Measurements from ENCODE around the gene LIN37. TPM values are rescaled to one million over a fixed set of nuclear protein-coding genes. Genes with fewer than 3 reads are reported as not detected.

The LIN37 gene
- total and polyA plus RNA-seq, 9 of the 15 experiments (the other 6 are each of a cell fraction or from before 2014, with no cell fraction given): 1.2 to 12.5 (median 8.6) TPM

DNA sequence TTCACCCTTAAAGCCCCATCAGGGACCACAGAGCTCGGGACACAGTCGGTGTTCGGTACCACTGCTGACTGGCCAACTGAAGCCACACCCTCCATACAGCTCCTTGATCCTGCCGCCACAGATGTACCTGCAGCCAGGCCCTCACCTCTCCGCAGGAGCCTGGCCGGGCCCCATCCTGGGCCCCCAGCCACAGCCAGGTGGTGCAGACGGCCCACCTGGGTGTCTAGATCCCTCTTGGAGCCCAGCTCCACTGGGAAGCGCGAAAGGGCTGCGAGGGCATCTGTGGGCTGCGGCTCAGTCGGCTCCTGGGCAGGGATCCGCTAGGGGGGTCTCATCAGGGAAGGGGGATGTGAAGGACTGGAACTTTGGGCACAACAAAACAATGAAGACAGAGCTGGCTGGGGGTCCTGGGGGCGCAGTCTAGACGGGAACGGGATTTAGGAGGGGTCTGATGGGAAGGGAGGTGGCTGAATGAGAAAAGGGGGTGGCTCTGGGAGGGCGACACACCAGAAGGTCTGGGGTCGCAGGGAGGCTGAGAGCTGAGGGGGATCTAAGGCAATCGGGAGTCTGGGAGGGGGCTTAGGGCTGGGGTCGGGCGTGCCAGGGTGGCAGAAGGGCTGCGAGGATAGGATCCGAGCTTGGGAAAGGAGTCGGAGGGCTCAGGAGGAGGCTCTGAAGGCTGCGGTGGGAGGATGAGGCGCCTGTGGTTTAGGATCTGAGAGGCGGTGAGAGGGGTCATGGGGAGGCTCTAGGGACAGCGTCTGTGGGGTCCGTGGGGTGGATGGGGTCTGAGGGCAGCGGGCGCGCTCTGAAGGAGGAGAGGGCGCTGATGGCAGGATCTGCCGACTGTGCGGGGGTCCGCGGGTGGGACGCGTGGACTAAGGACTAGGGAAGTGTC lies 48.5 kb downstream of the LIN37 start (continued):
- no peak for TF ChIP-seq HES1 (IDR thresholded peaks at IDR 0.05; ENCODE audit: low read depth)
- no peak for TF ChIP-seq GABPB2 (CRISPR knock-in tag; conservative IDR thresholded peaks at IDR 0.05)
- no peak for TF ChIP-seq PHF21A (IDR thresholded peaks at IDR 0.05; ENCODE audit: borderline replicate concordance, low read depth)

DNA sequence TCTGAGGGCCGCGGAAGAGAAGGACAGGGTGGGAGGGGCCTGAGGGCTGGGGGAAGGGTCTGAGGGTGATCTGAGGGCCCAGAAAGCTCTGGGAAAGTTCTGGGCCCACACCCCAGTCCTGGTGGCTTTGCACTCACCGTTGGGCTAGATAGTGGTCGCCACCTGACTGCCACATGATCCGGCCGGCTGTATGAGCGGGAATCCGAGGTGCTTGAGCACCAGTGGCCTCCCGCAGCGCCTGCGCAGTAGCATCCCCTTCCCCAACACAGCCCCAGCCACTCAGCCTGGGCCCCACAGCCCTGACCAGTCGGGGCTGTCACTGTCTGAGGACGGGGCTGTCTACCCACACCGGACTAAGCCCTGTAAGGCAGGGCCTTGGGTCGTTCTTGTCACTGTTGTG lies 49.3 kb downstream of the LIN37 start:
- DNase-seq (ENCODE audit: extremely low read depth in 1 of 4, low spot score in 3 of 4) (peak; percentile 27 to 44 (median 42)), FAIRE-seq (no peak), ATAC-seq (peak; percentile 62)
- Histone ChIP-seq H3K27ac (ENCODE audit: extremely low read depth, low read depth, low read length) (no peak overlapping the region), H2AFZ (ENCODE audit: low read depth, low read length) (peak overlapping the region; percentile 80), H3K79me2 (ENCODE audit: control insufficient read depth, insufficient read depth, low read length) (no peaks in the 10 kb centered on the region), H3K4me2 (ENCODE audit: insufficient read depth, low read length) (no peak overlapping the region), H3K9me1 (ENCODE audit: control insufficient read depth, insufficient read depth, low read length) (no peaks in the 10 kb centered on the region), H3K36me3 (ENCODE audit: control insufficient read depth, insufficient read depth, low read length) (no peaks in the 10 kb centered on the region), H3K27me3 (ENCODE audit: control insufficient read depth in 2 of 2, insufficient read depth in 2 of 2, low read length in 2 of 2) (no peaks in the 10 kb centered on the region; a peak in 1 of 5 replicates), H3K9ac (ENCODE audit: insufficient read depth in 1 of 2, low read depth in 2 of 2, low read length in 2 of 2) (peak overlapping the region in 1 of 2 experiments; percentile 79; a peak in 2 of 4 replicates), H4K20me1 (replicated peaks; ENCODE audit: control insufficient read depth, insufficient read depth, low read length) (no peaks in the 10 kb centered on the region), H3K4me1 (replicated peaks in 1 of 2; ENCODE audit: control insufficient read depth in 2 of 2, insufficient read depth in 2 of 2, low read length in 2 of 2) (peaks cover 0 to 21% of the 10 kb centered on the region in 2 experiments; a peak in 3 of 5 replicates), H3K9me3 (replicated peaks; ENCODE audit: control insufficient read depth, insufficient read depth, low read depth, low read length) (no peaks in the 10 kb centered on the region; the same call in 1 of the 2 replicates), H3K4me3 (no peak overlapping the region)
- in situ Hi-C loops (cut with MboI) (no loop called here), intact Hi-C loops (cut with micrococcal nuclease) (no loop called here)
- POLR2A ChIA-PET: no interaction called here
- 14% methylated on average over 5 of the region's 15 CpGs for WGBS (ENCODE audit: insufficient coverage, low coverage, missing lambda C conversion rate)
- no TSS peak for BruUV-seq (replicated peaks)
- CTCF ChIA-PET (ENCODE audit: low intra/inter-chr PET ratio): no interaction called here
- TF ChIP-seq DNMT1 (IDR thresholded peaks at IDR 0.05) (no peak), PHB2 (IDR thresholded peaks at IDR 0.05; ENCODE audit: low read depth) (no peak), NRF1 (conservative IDR thresholded peaks at IDR 0.05 in 1 of 2, IDR thresholded peaks at IDR 0.05 in 1 of 2) (peak; percentile 79 to 83), CREB5 (CRISPR knock-in tag; IDR thresholded peaks at IDR 0.05) (no peak), RNF2 (IDR thresholded peaks at IDR 0.05) (0 out of 2 replicates have a peak, but pooled peaks have one; percentile 19), PTBP1 (IDR thresholded peaks at IDR 0.05; ENCODE audit: low read depth, low read length) (no peak), JUNB (CRISPR knock-in tag; conservative IDR thresholded peaks at IDR 0.05) (no peak), HDAC6 (IDR thresholded peaks at IDR 0.05; ENCODE audit: low read depth, low read length) (no peak), DMBX1 (CRISPR knock-in tag; IDR thresholded peaks at IDR 0.05; ENCODE audit: borderline replicate concordance) (no peak), MCM7 (IDR thresholded peaks at IDR 0.05) (no peak), MCM2 (IDR thresholded peaks at IDR 0.05; ENCODE audit: low read depth) (no peak), RUNX1 (IDR thresholded peaks at IDR 0.05; ENCODE audit: low read depth) (no peak), RAD21 (CRISPR knock-in tag; conservative IDR thresholded peaks at IDR 0.05 in 1 of 2, IDR thresholded peaks at IDR 0.05 in 1 of 2) (no peak)
- TF ChIP-seq, protein P1, sequence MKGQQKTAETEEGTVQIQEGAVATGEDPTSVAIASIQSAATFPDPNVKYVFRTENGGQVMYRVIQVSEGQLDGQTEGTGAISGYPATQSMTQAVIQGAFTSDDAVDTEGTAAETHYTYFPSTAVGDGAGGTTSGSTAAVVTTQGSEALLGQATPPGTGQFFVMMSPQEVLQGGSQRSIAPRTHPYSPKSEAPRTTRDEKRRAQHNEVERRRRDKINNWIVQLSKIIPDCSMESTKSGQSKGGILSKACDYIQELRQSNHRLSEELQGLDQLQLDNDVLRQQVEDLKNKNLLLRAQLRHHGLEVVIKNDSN (CRISPR knock-in tag; IDR thresholded peaks at IDR 0.05): 0 out of 2 replicates have a peak, but pooled peaks have one; percentile 5

Measured in K562 (cell line).